Epithelial cell of esophagus (primary cell): ENCODE results near the gene HIF1AN.

Experiments used
- DNase-seq: peaks from one replicate; pipeline ENCODE4 v3.0.0; 2010; ENCODE audit warnings: low read depth
- H3K4me3 ChIP-seq: 2 replicates; pipeline ENCODE4 v1.5.1; 2011; ENCODE audit warnings: mild to moderate bottlenecking, low read length, control low read depth
- TF ChIP-seq, protein P1 (sequence below): IDR thresholded peaks from 2 replicates; pipeline ENCODE4 v1.5.1; 2011; ENCODE audit warnings: low read depth, mild to moderate bottlenecking, low read length, control low read depth, inconsistent platforms; ENCODE audit not compliant: insufficient read depth; ENCODE audit errors: missing control alignments

Gene HIF1AN

GRCh38 chr10:100520811-100521210 lies 14.9 kb upstream of the HIF1AN start:
- DNase-seq = peak; percentile 88
- TF ChIP-seq, protein P1, sequence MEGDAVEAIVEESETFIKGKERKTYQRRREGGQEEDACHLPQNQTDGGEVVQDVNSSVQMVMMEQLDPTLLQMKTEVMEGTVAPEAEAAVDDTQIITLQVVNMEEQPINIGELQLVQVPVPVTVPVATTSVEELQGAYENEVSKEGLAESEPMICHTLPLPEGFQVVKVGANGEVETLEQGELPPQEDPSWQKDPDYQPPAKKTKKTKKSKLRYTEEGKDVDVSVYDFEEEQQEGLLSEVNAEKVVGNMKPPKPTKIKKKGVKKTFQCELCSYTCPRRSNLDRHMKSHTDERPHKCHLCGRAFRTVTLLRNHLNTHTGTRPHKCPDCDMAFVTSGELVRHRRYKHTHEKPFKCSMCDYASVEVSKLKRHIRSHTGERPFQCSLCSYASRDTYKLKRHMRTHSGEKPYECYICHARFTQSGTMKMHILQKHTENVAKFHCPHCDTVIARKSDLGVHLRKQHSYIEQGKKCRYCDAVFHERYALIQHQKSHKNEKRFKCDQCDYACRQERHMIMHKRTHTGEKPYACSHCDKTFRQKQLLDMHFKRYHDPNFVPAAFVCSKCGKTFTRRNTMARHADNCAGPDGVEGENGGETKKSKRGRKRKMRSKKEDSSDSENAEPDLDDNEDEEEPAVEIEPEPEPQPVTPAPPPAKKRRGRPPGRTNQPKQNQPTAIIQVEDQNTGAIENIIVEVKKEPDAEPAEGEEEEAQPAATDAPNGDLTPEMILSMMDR = no peak
- no peak overlapping the region for H3K4me3 ChIP-seq

DNA sequence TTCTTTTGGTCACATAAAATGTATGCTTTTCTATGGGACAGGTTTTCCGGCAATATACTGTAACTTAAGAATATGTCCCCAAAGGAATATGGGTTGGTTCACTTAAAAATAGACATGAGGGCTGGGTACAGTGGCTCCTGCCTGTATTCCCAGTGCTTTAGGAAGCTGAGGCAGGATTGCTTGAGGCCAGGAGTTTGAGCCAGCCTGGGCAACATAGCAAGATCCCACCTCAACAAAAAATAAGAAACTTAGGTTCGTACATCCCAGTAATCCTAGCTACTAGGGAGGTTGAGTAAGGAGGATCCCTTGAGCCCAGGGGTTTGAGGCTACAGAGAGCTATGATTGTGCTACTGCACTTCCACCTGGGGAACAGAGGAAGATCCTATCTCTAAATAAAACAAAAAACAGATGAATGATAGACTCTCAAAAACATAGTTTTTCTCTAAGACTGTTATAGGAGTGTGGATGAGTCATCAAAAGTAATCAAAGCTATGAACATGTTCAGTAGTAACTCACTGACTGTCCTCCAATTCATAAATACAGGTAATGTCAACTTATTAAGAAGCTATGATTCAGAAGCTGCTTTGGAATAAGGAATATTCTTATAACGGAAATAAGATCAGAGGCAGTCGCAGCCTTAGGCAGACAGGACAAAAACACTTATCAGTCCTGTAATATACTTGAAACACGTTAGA lies 13.5 kb upstream of the HIF1AN start:
- TF ChIP-seq, protein P1 = no peak
- H3K4me3 ChIP-seq = no peak overlapping the region
- peak; percentile 69 for DNase-seq

DNA sequence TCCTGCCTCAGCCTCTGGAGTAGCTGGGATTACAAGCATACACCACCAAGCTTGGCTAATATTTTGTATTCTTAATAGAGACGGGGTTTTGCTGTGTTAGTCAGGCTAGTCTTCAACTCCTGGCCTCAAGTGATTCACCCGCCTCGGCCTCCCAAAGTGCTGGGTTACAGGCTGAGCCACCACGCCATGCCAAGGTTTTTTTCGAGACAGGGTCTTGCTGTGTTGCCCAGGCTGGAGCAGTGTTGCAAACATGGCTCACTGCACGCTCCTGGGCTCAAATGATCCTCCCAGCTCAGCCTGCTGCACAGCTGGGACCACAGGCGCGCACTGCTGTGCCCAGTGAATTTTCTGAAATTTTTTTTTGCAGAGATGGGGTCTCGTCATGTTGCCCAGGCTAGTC lies 12.8 kb upstream of the HIF1AN start:
- TF ChIP-seq, protein P1 = no peak
- H3K4me3 ChIP-seq = no peak overlapping the region
- DNase-seq = peak; percentile 41

DNA sequence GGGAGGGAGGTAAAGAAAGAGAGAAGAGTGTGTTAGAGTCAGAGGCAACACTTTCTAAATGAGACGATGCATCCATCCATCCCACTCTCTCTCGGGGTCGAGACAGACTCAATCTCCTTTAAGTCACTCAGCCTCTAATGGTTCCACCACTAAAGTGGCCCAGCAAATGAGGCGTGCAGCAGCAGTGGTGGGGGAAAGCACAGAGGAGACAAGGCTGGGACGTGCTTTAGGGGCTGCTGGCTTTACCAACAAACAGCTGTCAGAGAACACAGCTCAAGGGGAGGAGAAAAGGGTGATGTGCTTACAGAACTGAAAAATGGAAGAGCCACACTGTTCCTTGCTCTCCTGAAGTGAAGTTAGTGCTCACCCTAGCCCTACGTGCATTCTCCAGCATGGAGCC lies 11.5 kb upstream of the HIF1AN start:
- DNase-seq = no peak
- H3K4me3 ChIP-seq = no peak overlapping the region
- TF ChIP-seq, protein P1 = no peak

GRCh38 chr10:100524638-100525037 lies 11.1 kb upstream of the HIF1AN start:
- TF ChIP-seq, protein P1 = peak; percentile 6
- no peak for DNase-seq
- no peak overlapping the region for H3K4me3 ChIP-seq

DNA sequence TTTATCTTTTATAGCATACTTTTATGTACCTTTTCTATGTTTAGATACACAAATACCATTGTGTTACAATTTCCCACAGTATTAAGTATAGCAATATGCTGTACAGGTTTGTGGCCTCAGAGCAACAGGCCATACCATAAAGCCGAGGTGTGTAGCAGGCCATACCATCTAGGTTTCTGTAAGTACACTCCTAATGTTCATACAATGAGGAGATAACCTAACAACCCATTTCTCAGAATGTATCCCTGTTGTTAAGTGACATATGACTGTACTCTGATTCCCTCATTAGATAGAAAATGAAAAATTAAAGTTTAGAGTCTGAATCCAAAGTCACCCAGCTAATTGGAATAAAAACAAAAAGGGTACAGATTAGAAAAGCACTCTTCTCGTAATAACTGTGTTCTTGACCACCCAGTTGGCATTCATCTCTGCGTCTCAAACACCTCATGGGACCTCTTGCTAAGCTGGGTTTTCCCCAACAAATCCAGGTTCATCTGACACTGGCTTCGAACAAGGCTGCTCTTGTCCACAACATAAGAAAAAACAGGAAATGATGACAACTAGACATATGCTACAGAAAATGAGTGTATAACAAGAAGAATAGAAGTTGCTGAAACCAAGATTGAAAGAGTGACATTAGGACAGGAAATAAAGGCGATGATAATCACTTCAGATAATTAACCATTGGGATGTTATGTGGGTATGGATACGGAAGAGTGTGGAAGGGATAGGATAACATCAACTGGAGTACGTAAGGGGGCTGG lies 7.4 kb upstream of the HIF1AN start:
- peak overlapping the region; percentile 89 for H3K4me3 ChIP-seq
- TF ChIP-seq, protein P1 = no peak
- peak; percentile 38 for DNase-seq
